Neural cell (in vitro differentiated cells): ENCODE results near the gene HLA-E. TPM values are rescaled to one million over a fixed set of nuclear protein-coding genes. Genes with fewer than 3 reads are reported as not detected.

Source experiments
- H2AFZ ChIP-seq: fragments of 200-600, 300-800 bp; sonication (generic), shearing (Covaris generic); 2 replicates; pipeline ENCODE4 v1.6.0; 2014; ENCODE audit warnings: low read depth, mild to moderate bottlenecking, antibody characterized with exemption, low read length, moderate library complexity
- H3F3A ChIP-seq: fragments of 200-600 bp; shearing (Covaris generic); 2 replicates; pipeline ENCODE4 v1.6.1; 2016; ENCODE audit warnings: mild to moderate bottlenecking, moderate library complexity, mixed read lengths, antibody characterized with exemption, low read length; ENCODE audit not compliant: insufficient read depth, poor library complexity, severe bottlenecking
- H3K27ac ChIP-seq: fragments of 200-600, 300-800 bp; sonication (generic), shearing (Covaris generic); 2 replicates; pipeline ENCODE4 v1.5.1; 2014; ENCODE audit warnings: mild to moderate bottlenecking, low read length, moderate library complexity
- H3K27me3 ChIP-seq: fragments of 300-800, 200-600 bp; sonication (generic), shearing (Covaris generic); 2 replicates; pipeline ENCODE4 v1.6.0; 2014; ENCODE audit warnings: mild to moderate bottlenecking, low read depth, low read length, moderate library complexity; ENCODE audit not compliant: insufficient read depth
- H3K36me3 ChIP-seq: fragments of 300-800, 200-600 bp; sonication (generic), shearing (Covaris generic); 2 replicates; pipeline ENCODE4 v1.5.1; 2014; ENCODE audit warnings: mild to moderate bottlenecking, antibody characterized with exemption, low read length, moderate library complexity; ENCODE audit not compliant: insufficient read depth
- H3K4me2 ChIP-seq: fragments of 300-800, 200-600 bp; sonication (generic), shearing (Covaris generic); 2 replicates; pipeline ENCODE4 v1.6.0; 2014; ENCODE audit warnings: mild to moderate bottlenecking, low read length
- H3K4me3 ChIP-seq: fragments of 300-800, 200-600 bp; sonication (generic), shearing (Covaris generic); 2 replicates; pipeline ENCODE4 v1.5.1; 2014; ENCODE audit warnings: mild to moderate bottlenecking, low read length, moderate library complexity
- H3K79me2 ChIP-seq: fragments of 200-600 bp; shearing (Covaris generic); replicated peaks from 2 replicates; pipeline ENCODE4 v1.6.0; 2014; ENCODE audit warnings: mild to moderate bottlenecking, low read length, moderate library complexity; ENCODE audit not compliant: insufficient read depth
- H3K9ac ChIP-seq: fragments of 300-800, 200-600 bp; sonication (generic), shearing (Covaris generic); 2 replicates; pipeline ENCODE4 v1.6.1; 2016; ENCODE audit warnings: mild to moderate bottlenecking, low read length, mixed read lengths
- H3K9me2 ChIP-seq: fragments of 200-600 bp; shearing (Covaris generic); 2 replicates; pipeline ENCODE4 v1.6.1; 2016; ENCODE audit warnings: mild to moderate bottlenecking, low read length, mixed read lengths; ENCODE audit not compliant: insufficient read depth
- H3K9me3 ChIP-seq: fragments of 200-600, 300-800 bp; sonication (generic), shearing (Covaris generic); 2 replicates; pipeline ENCODE4 v1.6.1; 2016; ENCODE audit warnings: mild to moderate bottlenecking, mixed run types, low read length, moderate library complexity, mixed read lengths
- H4K20me1 ChIP-seq: fragments of 200-600 bp; shearing (Covaris generic); 2 replicates; pipeline ENCODE4 v1.6.1; 2016; ENCODE audit warnings: mild to moderate bottlenecking, mixed run types; ENCODE audit not compliant: insufficient read depth
- CTCF ChIP-seq: fragments of 450-650 bp; IDR thresholded peaks from 2 replicates; pipeline ENCODE4 v1.5.1; 2014; ENCODE audit warnings: antibody characterized with exemption, mild to moderate bottlenecking, moderate library complexity; ENCODE audit not compliant: poor library complexity, severe bottlenecking
- EP300 ChIP-seq: fragments of 450-650 bp; conservative IDR thresholded peaks from 2 replicates; pipeline ENCODE4 v1.6.1; 2014; ENCODE audit warnings: antibody characterized with exemption, mild to moderate bottlenecking, moderate library complexity; ENCODE audit not compliant: poor library complexity, severe bottlenecking
- EZH2 ChIP-seq: fragments of 200-600, 300-800 bp; shearing (Covaris generic), sonication (generic); IDR thresholded peaks from 2 replicates; pipeline ENCODE4 v1.6.1; 2014; ENCODE audit warnings: antibody characterized with exemption, low read length, borderline replicate concordance, mild to moderate bottlenecking; ENCODE audit not compliant: insufficient read depth, poor library complexity, severe bottlenecking
- MXI1 ChIP-seq: fragments of 450-650 bp; conservative IDR thresholded peaks from 2 replicates; pipeline ENCODE4 v1.6.1; 2014; ENCODE audit warnings: antibody characterized with exemption, mild to moderate bottlenecking; ENCODE audit not compliant: poor library complexity, severe bottlenecking
- POLR2AphosphoS5 ChIP-seq: IDR thresholded peaks from 2 replicates; pipeline ENCODE4 v1.6.1; 2012
- RAD21 ChIP-seq: fragments of 450-650 bp; conservative IDR thresholded peaks from 2 replicates; pipeline ENCODE4 v1.6.1; 2014; ENCODE audit warnings: antibody characterized with exemption, mild to moderate bottlenecking, moderate library complexity
- SMC3 ChIP-seq: fragments of 450-650 bp; conservative IDR thresholded peaks from 2 replicates; pipeline ENCODE4 v1.6.1; 2014; ENCODE audit warnings: antibody characterized with exemption, mild to moderate bottlenecking, moderate library complexity; ENCODE audit not compliant: poor library complexity
- TAF1 ChIP-seq: IDR thresholded peaks from 2 replicates; pipeline ENCODE4 v1.6.1; 2012; ENCODE audit warnings: low read depth
- polyA plus RNA-seq: library from polyadenylated mRNA; depleted of rRNA; stranded (reverse); fragments of >200 nt; gene quantifications from 2 replicates; pipeline ENCODE4 v1.2.3, GENCODE V29; 2014
- TF ChIP-seq, protein P1 (sequence below): IDR thresholded peaks from 2 replicates; pipeline ENCODE4 v1.6.1; 2012; ENCODE audit warnings: borderline replicate concordance

HLA-E gene
- polyA plus RNA-seq, 1 donor from 2014 or later, result 0.51 TPM

DNA sequence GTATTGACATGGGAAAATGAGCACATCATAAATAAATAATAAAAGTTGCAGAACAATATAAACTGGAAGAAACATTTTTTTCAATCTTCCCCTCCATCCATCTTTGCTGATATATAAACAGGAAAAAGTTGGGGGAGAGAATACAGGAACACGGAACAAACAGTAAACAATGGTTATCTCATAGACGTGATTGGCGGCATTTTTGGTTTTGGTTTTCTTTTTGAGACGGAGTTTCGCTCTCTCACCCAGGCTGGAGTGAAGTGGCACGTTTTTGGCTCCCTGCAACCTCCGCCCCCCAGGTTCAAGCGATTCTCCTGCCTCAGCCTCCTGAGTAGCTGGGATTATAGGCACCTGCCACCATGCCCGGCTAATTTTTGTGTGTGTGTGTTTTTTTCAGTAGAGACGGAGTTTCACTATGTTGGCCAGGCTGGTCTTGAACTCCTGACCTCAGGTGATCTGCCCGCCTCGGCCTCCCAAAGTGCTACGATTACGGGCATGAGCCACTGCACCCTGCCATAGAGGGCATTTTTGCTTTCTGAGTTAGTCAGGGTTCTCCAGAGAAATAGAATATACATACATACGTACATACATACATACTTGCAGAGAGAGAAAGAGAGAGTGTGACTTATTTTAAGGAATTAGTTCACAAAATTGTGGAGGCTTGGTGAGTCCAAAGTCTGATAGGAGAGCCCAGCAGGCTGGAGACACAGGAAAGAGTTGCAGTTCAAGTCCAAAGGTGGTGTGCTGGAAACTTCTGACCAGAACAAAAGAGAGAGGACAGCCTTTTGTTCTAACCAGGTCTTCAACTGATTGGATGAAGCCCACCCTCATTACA is 44.4 kb downstream of the HLA-E start:
- H3K36me3 ChIP-seq, result no peaks in the 10 kb centered on the region
- H3K9ac ChIP-seq, result no peak overlapping the region
- H3K9me2 ChIP-seq, result no peaks in the 10 kb centered on the region
- no peaks in the 10 kb centered on the region for H3F3A ChIP-seq
- no peaks in the 10 kb centered on the region for H4K20me1 ChIP-seq
- H2AFZ ChIP-seq, result no peak overlapping the region
- no peaks in the 10 kb centered on the region for H3K27me3 ChIP-seq
- no peak overlapping the region for H3K4me2 ChIP-seq
- TF ChIP-seq, protein P1, sequence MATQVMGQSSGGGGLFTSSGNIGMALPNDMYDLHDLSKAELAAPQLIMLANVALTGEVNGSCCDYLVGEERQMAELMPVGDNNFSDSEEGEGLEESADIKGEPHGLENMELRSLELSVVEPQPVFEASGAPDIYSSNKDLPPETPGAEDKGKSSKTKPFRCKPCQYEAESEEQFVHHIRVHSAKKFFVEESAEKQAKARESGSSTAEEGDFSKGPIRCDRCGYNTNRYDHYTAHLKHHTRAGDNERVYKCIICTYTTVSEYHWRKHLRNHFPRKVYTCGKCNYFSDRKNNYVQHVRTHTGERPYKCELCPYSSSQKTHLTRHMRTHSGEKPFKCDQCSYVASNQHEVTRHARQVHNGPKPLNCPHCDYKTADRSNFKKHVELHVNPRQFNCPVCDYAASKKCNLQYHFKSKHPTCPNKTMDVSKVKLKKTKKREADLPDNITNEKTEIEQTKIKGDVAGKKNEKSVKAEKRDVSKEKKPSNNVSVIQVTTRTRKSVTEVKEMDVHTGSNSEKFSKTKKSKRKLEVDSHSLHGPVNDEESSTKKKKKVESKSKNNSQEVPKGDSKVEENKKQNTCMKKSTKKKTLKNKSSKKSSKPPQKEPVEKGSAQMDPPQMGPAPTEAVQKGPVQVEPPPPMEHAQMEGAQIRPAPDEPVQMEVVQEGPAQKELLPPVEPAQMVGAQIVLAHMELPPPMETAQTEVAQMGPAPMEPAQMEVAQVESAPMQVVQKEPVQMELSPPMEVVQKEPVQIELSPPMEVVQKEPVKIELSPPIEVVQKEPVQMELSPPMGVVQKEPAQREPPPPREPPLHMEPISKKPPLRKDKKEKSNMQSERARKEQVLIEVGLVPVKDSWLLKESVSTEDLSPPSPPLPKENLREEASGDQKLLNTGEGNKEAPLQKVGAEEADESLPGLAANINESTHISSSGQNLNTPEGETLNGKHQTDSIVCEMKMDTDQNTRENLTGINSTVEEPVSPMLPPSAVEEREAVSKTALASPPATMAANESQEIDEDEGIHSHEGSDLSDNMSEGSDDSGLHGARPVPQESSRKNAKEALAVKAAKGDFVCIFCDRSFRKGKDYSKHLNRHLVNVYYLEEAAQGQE, result no peak
- TF ChIP-seq CTCF, result no peak
- H3K27ac ChIP-seq, result no peak overlapping the region
- no peak overlapping the region for H3K4me3 ChIP-seq
- no peaks in the 10 kb centered on the region for H3K9me3 ChIP-seq
- no peaks in the 10 kb centered on the region for H3K79me2 ChIP-seq

DNA sequence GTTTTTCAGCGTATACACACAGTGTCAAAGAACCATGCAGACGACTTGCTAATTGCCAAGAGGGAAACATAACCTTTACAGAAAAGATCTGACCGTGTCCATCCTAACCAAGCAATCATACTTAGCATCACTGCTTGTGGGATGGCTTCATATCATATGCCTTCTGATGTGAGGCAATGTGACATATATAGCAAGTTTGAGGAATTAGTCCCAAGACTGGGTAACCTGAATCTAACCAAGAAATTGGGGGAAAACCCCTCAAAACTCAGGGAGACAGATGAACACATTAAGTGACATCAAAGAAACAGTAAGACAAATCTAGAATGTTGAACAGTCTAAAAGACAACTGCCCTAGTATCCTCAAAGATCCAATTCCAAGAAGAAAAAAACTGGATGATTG is 48.6 kb downstream of the HLA-E start:
- Histone ChIP-seq H3K36me3 (no peaks in the 10 kb centered on the region), H3K9ac (no peak overlapping the region), H3K4me3 (no peak overlapping the region)

More for the DNA sequence above, 48.6 kb downstream of the HLA-E start:
- Histone ChIP-seq H3K27me3 (no peaks in the 10 kb centered on the region), H3K9me2 (no peaks in the 10 kb centered on the region), H3K79me2 (no peaks in the 10 kb centered on the region), H4K20me1 (no peaks in the 10 kb centered on the region), H2AFZ (no peak overlapping the region), H3F3A (no peaks in the 10 kb centered on the region), H3K9me3 (no peaks in the 10 kb centered on the region), H3K4me2 (no peak overlapping the region), H3K27ac (no peak overlapping the region)
- TF ChIP-seq EP300, result no peak
- no peak for TF ChIP-seq RAD21
- TF ChIP-seq TAF1, result no peak
- no peak for TF ChIP-seq MXI1
- TF ChIP-seq EZH2, result no peak
- TF ChIP-seq, protein P1, result no peak
- no peak for TF ChIP-seq SMC3
- no peak for TF ChIP-seq POLR2AphosphoS5
- TF ChIP-seq CTCF, result no peak
